HG03280 (cell line): ENCODE data around the gene VPS26A.
"Not testable (repeated sequence)": the region's sequence is repeated elsewhere in the genome, so short reads cannot be mapped to it uniquely, and the experiment has no call there.

Source experiments
- ATAC-seq: cut with Tn5 transposase; IDR thresholded peaks from one replicate; pipeline ENCODE4 v1.9.1; 2021; ENCODE audit warnings: mild to moderate bottlenecking, moderate library complexity; ENCODE audit not compliant: unreplicated experiment

VPS26A gene

DNA sequence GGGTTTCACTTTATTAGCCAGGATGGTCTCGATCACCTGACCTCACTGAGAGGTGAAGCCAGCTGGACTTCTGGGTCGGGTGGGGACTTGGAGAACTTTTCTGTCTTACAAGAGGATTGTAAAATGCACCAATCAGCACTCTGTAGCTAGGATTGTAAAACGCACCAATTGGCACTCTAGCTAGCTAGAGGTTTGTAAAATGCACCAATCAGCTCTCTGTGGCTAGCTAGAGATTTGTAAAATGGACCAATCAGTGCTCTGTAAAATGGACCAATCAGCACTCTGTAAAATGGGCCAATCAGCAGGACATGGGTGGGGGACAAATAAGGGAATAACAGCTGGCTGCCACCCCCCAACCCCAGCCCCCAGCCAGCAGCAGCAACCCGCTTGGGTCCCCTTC lies 51.3 kb downstream of the VPS26A start:
- not testable (repeated sequence) for ATAC-seq

DNA sequence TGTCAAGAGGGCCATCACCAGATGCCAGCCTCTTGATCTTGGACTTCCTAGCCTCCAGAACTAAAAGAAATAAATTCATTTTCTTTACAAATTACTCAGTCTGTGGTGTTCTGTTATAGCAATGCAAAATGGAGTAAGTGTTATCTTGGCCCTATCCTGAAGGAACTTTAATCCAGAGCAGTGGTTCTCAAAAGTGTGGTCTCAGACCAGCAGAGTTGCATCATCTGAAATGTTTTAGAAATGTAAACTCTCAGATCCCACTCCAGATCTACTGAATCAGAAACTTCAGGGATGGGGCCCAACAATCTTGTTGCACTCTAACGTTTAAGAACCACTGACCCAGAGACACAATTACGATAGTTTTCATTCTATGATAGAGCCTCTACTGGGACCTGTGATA lies 52.8 kb downstream of the VPS26A start:
- no peak for ATAC-seq

DNA sequence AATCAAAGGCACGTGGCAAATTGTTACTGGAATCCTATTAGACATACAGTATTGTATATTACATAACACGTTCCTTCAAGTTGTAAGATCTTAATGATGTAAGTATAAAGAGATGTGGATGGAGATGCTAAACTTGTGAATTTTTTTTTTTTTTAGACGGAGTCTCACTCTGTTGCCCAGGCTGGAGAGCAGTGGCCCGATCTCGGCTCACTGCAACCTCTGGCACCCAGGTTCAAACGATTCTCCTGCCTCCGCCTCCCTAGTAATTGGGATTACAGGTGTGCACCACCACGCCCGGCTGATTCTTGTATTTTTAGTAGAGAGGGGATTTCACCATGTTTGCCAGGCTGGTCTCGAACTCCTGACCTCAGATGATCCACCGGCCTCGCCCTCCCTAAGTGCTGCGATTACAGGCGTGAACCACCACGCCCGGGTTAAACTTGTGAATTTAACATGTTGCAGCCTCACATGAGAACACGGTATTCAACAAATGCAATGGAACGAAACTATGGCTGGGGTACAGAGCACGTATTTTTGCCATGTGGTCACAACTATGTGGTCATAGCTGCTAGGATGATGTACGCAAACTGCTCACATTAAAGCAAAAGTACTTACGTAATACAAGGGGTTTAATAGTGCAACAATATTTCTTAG lies 55.2 kb downstream of the VPS26A start:
- ATAC-seq = peak; percentile 27

DNA sequence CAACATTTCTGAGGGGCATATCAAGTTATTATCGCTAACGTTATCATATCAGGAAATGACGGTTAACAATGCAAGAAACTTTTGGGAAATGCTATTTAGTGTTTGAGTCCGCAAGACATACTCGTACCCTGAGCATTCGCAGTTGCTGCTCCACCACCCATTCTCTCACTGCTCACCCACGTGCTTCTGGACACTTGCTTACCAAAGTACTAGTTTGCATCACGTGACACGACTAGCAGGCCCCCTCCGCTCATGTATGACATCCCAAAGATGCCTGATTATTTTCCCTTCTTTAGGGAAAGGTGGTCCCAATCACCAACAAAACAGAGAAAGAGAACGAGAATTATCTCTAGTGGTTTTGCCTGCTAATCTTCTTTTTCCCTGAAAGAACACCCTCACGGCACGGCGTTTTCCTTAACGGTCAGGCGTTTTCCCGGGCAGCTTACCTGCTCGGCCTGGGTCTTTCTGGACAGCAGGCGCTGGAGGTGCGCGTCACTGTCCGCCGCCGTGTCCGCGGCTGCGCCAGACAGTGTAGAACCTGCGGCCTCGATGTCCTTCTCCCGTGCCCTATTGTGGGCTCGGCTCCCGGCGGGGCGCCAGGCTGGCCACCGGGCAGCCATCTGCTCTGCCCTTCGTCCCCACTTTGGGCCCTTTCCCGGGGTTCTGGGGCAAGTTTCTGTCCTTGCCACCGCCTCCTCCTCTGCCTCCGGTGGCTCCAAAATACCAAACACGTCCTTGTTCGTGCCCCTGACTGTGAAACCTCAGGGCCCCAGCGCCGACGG lies 56.0 kb downstream of the VPS26A start, which contains the start of gene SUPV3L1:
Gene SUPV3L1 (plus strand): TSS at position 492 of the 782 bp plus-strand sequence. CDS start 58 bp downstream, at position 550.
- ATAC-seq = peak; percentile 87

DNA sequence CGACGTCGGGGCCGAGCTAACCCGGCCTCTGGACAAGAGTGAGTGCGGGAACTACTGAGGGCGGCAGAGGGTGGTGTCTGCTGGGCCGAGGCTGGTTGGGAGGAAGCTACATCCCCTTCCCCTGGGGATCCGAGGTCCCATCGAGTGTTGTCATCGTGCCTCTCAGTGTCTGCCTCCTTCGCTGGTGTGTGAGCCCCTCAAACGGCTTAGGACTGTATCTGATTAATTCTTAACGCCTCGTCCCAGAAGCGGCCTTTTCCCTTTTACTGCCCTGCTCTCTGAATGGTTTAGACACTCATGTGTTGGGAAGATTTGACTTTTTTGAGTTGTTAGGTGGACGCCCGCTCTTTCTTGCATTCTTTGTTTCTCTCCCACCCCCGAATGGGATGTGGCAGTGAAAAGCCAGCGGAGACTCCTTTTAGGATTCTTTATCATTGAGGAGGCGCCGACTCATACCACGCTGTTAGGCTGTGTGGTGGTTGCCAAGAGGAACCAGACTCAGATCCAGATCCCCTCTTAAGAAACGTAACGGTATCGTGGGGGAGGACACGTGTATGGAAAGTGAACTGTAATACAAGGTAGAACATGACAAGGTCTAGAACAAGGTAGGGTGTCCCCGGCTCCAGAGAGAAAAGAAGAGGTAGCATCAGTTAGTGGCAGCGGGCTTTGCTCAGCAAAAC lies 56.7 kb downstream of the VPS26A start:
- no peak for ATAC-seq

DNA sequence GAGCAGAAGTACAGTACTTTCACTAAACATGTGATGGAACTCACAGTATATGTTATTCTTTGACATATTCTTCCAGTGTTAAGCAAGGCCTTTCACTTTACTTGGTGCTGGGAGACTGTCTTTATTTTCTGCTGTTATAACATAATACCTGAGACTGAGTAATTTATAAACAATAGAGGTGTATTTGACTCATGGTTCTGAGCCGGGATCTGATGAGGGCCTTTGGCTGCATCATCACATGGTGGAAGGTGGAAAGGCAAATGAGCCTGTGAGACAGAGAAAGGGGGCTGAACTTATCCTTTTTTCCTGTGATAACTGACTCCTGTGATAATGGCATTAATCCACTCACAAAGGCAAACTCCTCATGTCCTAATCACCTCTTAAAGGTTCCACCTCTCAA lies 57.5 kb downstream of the VPS26A start:
- ATAC-seq = no peak

DNA sequence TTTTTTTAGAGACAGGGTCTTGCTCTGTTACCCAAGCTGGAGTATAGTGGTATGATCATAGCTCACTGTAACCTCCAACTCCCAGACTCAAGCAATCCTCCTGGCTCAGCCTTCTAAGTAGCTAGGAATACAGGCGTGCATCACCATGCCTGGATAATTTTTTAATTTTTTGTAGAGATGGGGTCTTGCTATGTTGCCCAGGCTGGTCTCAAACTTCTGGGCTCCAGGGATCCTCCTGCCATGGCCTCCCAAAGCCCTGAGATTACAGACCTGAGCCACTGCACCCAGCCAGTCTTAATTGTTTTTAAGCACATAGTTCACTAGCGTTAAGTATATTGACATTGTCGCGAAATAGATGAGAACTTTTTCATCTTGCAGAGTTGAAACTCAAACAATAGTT lies 58.0 kb downstream of the VPS26A start:
- ATAC-seq = no peak

DNA sequence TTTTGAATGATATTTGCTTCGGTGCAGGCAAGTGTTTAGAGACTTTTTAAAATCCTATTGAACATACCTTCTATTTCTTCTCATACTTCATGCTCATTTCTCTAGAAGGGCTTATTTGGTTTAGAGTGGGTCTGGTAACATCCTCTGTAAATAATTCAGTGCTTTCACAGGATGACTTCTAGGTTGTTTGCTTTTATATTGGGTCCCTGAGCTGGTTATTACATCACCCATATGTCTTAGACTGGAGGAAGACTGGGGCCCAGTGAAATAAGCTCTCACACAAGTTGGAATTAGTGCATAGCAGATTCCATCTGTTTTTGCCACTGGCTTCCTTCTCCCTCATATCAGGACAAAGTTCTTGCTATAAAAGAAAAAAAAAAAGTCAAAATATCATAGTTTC lies 62.5 kb downstream of the VPS26A start:
- no peak for ATAC-seq

DNA sequence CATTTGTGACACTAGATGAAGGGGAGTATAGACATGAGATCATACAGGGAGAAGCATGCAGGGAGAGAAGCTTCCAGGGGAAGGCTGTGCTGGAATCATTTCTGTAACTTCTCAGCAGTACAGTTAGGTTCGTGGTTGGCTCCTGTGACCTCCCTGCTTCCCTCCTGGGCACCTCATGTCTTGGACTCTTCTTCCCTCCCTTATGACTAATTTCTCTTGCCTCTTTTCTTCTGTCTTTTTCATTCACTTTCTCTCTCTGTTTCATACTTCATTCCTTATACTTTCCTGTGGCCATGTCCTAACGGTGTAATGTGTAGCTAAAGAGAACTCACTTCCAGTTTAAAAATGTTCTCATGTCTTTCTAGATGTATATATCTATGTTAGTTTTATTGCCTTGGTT lies 77.1 kb downstream of the VPS26A start:
- no peak for ATAC-seq

DNA sequence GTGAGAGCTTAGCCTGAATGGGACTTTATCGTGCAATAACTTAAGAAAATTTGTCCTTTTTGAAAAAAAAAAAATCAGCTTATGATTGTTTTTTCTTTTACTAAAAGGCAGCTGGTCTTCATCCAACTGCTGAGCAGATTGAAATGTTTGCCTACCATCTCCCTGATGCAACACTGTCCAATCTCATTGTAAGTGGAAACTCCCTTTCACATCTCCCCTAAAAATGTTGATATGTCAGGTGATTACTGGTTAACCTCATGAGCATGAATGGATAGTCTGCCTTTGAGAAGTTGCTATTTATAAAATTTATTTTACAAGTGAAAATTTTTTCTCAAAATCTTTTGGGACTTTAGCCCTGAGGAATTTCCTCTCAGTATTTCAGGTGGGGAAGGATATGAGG lies 78.4 kb downstream of the VPS26A start:
- ATAC-seq = no peak

DNA sequence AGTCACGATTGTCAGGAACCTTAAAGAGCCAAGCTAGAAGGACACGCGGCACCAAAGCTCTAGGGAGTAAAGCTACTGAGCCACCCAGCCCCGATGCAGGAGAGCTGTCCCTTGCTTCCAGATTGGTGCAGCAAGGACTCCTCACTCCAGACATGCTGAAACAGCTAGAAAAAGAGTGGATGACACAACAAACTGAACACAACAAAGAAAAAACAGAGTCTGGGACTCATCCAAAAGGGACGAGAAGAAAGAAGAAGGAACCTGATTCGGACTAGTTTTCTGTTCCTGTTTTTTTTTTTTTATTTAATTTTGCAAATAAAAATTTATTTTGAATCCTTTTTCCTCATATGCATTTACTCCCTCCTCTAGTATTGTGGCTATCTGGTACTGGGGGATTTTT lies 84.8 kb downstream of the VPS26A start:
- ATAC-seq = no peak

DNA sequence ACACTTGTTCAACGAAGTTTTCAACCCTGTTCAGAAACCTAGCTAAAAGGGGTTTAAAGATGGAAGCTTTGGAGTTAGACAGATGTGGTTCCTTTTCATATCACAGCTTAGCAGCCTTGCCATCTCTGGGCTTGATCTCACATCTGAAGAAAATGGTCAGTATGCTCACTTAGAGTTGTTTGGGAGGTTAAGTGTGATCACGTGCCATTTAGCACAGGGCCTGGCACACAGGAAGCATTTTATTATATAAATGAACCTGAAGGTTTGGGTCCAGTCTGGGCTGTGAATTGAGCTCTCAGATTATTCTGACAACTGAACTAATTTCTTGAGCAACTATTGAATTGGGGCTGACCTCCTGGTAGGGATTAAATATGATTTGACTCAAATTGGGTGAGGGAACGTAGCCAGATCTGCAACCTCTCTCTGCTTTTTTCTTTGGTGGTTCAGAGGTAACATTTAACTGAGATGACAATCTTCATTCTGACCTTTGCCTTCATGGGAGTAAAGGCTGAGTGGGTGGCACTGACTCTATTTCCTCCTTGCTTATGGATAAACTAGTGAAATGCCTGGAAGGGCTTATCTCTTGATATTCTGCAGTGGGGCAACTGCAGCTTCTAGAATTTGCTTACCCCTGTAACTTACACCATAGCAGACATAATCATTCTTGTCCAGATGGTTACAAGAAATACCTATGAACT lies 86.0 kb downstream of the VPS26A start:
- no peak for ATAC-seq

DNA sequence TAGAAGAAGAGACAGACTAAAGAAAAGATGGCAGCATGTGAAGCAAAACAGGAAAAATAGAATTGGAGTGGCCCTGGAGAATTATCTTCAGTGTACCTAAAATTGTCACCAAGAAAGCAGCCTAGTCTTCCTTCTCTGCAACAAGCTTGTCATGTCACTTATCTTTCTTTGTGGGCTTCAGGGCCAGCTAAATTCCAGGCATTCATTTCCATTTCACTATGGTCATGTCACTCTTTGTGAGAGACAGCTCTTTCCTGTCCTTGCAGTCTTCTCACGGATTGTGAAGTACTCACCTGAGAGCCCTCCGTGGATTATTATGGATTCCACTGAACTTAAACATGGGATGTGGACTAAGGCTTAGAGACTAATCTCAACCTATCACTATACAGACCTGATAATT lies 87.1 kb downstream of the VPS26A start:
- no peak for ATAC-seq

DNA sequence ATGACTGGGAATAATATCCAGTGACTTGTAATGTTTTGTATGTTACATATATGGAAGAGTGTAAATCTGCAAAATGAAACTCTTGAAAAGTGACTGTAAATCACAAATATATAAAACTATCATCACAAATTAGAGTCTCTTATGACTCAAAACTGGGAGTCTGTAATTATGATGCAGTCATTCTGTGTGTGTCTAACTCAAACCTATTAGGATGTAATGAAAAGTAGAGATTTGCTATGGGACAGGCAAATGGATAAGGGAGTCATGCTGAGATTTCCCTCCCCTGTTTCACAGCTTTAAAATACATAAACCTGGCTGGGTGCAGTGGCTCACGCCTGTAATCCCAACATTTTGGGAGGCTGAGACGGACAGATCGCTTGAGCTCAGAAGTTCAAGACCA lies 87.5 kb downstream of the VPS26A start:
- no peak for ATAC-seq

DNA sequence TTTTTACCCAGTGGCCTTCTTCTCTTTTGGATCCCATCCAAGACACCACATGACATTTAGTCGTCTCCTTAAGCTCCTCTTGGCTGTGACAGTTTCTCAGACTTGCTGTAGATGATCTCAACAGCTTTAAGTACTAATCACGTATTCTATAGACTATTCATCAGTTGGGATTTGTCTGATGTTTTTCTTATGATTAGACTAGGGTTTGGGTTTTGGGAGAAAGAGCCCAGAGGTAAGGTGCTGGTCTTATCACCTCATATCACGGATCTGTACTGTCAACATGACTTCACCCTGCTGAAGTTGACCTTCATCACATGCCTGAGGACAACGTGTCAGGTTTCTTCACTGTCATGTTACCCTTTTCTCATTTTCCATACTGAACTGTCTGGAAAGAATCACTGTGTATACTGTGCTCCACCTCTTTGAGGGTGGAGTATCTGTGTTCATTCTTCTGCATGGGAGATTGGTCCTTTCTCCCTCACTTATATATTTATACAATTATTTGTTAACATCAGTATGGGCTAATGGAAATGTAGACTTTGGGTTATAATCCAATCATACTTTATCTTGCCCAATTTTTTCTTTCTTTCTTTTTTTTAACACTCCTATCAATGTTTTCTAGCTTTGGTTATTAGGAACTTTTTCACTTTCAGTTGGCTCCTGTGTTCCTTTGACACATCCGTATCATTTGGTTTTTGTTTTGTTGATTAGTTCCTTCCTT lies 89.8 kb downstream of the VPS26A start:
- ATAC-seq = no peak

DNA sequence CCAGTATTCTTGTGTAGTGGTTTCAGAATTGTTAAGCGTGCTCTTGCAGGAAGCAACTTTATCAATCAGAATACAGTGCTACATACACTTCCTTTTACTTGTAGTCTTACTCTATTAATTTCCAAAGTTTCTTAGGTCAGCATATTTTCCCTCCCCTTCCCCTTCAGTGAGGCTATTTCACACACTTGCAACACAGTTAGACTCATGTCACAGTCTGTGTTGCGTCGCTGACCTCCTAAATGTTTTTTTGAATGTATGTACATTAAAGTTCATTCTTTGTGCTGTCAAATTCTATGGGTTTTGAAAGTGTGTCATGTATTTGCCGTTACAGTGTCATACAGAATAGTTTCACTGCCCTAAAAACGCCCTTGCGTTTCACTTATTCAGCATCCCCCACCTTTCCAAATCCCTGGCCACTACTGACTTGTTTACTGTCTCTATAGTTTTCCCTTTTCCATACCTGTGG lies 90.7 kb downstream of the VPS26A start:
- no peak for ATAC-seq

DNA sequence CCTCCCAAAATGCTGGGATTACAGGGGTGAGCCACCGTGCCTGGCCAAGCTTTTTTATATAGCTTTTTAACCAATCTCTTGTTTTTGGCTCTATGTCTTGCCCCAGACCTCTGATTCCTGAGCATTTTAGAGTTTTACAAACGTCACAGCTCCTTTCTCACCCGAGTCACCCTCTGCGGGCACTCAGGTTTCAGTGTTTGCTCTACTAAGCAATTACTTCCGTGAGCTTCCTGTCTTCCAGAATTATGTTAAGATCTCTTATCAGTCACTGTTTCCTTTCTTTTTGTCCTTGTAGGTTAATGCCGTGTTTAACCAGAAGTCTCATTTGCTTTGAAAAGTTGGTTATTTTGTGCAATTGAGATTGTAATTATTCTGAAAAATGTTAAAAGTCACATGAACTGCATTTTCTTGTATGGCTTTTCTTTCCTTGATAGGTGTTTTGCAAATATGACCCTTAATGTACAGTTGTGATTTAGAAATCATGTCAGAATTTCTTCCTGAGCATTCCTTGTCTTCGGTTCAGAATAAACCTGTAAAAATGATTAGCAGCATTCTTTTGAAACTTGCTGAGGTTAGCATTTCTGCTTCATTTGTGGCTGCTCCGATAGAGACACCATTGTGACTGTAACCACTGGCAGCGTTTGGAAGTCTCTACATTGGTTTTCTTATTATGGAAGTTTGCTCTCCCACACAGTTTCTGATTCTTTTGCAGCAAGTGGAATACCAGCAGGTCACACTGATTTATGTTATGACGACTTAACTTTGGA lies 91.6 kb downstream of the VPS26A start:
- ATAC-seq = no peak

DNA sequence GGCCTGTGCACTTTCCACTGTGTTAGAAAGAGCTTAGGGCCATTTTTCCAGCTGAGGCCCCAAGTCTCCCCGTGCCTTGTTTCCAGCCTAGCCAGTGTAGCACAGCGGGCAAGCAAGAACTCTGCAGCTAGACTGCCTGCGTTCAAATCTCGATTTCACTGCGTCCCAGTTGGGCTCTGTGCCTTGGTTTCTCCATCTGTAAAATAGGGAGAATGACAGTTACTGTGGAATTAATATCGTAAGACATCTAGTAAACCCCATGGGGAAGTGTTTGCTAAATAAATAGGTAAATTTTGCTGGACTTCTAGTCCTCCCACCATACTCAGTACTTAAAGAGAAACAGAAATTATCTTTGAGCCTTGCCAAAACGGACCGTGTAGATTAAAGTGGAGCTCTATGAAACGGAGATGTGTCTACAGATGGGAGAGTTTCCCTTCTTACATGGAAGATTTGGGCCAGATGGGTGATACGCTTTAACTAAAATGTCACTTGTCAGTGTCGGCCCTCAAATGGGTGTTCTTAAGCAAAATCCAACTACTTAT lies 92.7 kb downstream of the VPS26A start:
- no peak for ATAC-seq

DNA sequence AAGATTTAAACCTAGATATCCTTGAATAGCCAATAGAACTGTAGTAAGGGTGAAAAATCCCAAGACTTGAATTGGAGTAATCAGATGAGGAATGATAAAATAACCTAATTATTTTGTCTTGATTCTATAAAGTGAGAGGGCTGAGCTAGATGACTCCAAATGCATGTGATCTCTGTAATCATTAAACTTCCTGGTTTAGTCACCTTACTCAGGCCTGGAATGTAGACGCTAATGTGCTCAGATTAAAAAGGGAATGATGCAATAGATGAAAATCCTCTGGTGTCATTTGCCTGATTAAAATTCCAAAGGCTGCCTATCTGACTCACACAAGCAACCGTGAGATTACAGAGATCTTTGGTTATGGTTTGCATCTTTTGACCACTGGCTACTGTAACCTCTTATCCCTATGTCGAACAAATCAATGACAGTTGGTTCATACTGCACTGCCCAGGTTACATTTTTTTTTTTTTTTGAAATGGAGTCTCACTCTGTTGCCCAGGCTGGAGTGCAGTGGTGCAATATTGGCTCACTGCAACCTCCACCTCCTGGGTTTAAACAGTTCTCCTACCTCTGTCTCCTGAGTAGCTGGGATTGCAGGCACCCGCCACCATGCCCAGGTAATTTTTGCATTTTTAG lies 93.3 kb downstream of the VPS26A start:
- ATAC-seq = no peak
